Measurements from ENCODE around the gene CDON.

Gene CDON

GRCh38 chr11:125999234-125999880 is 63.3 kb downstream of the CDON start:
- Histone ChIP-seq H4K20me1 (ENCODE audit: insufficient read depth, low read length) (no peaks in the 10 kb centered on the region), H3K36me3 (ENCODE audit: insufficient read depth, low read length) (no peaks in the 10 kb centered on the region), H3K4me1 (ENCODE audit: insufficient read depth, low read length) (no peaks in the 10 kb centered on the region), H3K27me3 (ENCODE audit: insufficient read depth, low read length, poor library complexity) (no peaks in the 10 kb centered on the region), H3K4me2 (ENCODE audit: insufficient read depth, low read length) (no peak overlapping the region), H3K9ac (ENCODE audit: low read depth, low read length) (no peak overlapping the region), H3K27ac (ENCODE audit: low read length) (no peak overlapping the region), H3K4me3 (ENCODE audit: low read depth in 1 of 2, low read length in 2 of 2) (no peak overlapping the region), H2AFZ (ENCODE audit: low read depth, low read length) (no peak overlapping the region), H3K79me2 (ENCODE audit: insufficient read depth, low read length) (no peaks in the 10 kb centered on the region), H3K9me3 (ENCODE audit: insufficient read depth, low read length, severe bottlenecking) (no peaks in the 10 kb centered on the region)
- no peak for TF ChIP-seq EZH2 (IDR thresholded peaks at IDR 0.05; ENCODE audit: borderline replicate concordance, low read depth, low read length, severe bottlenecking)
- no peak for TF ChIP-seq CTCF (IDR thresholded peaks at IDR 0.05; ENCODE audit: borderline replicate concordance, extremely low read depth, low read length, poor library complexity, severe bottlenecking)
- DNase-seq, result no peak
- no peak for ATAC-seq (ENCODE audit: insufficient read depth, low read depth)

GRCh38 chr11:125998267-125998666 is 64.4 kb downstream of the CDON start:
- H3K4me3 ChIP-seq (ENCODE audit: low read depth in 1 of 2, low read length in 2 of 2), result no peak overlapping the region
- no peak overlapping the region for H3K9ac ChIP-seq (ENCODE audit: low read depth, low read length)
- H3K4me1 ChIP-seq (ENCODE audit: insufficient read depth, low read length), result no peaks in the 10 kb centered on the region
- ATAC-seq (ENCODE audit: insufficient read depth, low read depth), result no peak
- no peak overlapping the region for H3K4me2 ChIP-seq (ENCODE audit: insufficient read depth, low read length)
- no peak for TF ChIP-seq CTCF (IDR thresholded peaks at IDR 0.05; ENCODE audit: borderline replicate concordance, extremely low read depth, low read length, poor library complexity, severe bottlenecking)
- TF ChIP-seq EZH2 (IDR thresholded peaks at IDR 0.05; ENCODE audit: borderline replicate concordance, low read depth, low read length, severe bottlenecking), result no peak
- no peak overlapping the region for H2AFZ ChIP-seq (ENCODE audit: low read depth, low read length)
- no peaks in the 10 kb centered on the region for H3K36me3 ChIP-seq (ENCODE audit: insufficient read depth, low read length)
- H3K9me3 ChIP-seq (ENCODE audit: insufficient read depth, low read length, severe bottlenecking), result no peaks in the 10 kb centered on the region
- DNase-seq, result no peak
- no peaks in the 10 kb centered on the region for H4K20me1 ChIP-seq (ENCODE audit: insufficient read depth, low read length)
- no peaks in the 10 kb centered on the region for H3K27me3 ChIP-seq (ENCODE audit: insufficient read depth, low read length, poor library complexity)
- H3K79me2 ChIP-seq (ENCODE audit: insufficient read depth, low read length), result no peaks in the 10 kb centered on the region
- H3K27ac ChIP-seq (ENCODE audit: low read length), result no peak overlapping the region

GRCh38 chr11:125995313-125995712 is 67.4 kb downstream of the CDON start:
- Histone ChIP-seq H3K27me3 (ENCODE audit: insufficient read depth, low read length, poor library complexity) (no peaks in the 10 kb centered on the region), H3K36me3 (ENCODE audit: insufficient read depth, low read length) (no peaks in the 10 kb centered on the region), H3K79me2 (ENCODE audit: insufficient read depth, low read length) (no peaks in the 10 kb centered on the region), H4K20me1 (ENCODE audit: insufficient read depth, low read length) (no peaks in the 10 kb centered on the region), H2AFZ (ENCODE audit: low read depth, low read length) (no peak overlapping the region), H3K9ac (ENCODE audit: low read depth, low read length) (no peak overlapping the region), H3K4me3 (ENCODE audit: low read depth in 1 of 2, low read length in 2 of 2) (no peak overlapping the region), H3K4me1 (ENCODE audit: insufficient read depth, low read length) (no peaks in the 10 kb centered on the region), H3K27ac (ENCODE audit: low read length) (no peak overlapping the region), H3K9me3 (ENCODE audit: insufficient read depth, low read length, severe bottlenecking) (no peaks in the 10 kb centered on the region), H3K4me2 (ENCODE audit: insufficient read depth, low read length) (no peak overlapping the region)
- DNase-seq (no peak), ATAC-seq (ENCODE audit: insufficient read depth, low read depth) (no peak)
- TF ChIP-seq EZH2 (IDR thresholded peaks at IDR 0.05; ENCODE audit: borderline replicate concordance, low read depth, low read length, severe bottlenecking) (no peak), CTCF (IDR thresholded peaks at IDR 0.05; ENCODE audit: borderline replicate concordance, extremely low read depth, low read length, poor library complexity, severe bottlenecking) (no peak)

All from DND-41 (cell line).